Kidney (tissue), 14 donors: ENCODE results near the gene OPTN. TPM values are rescaled to one million over a fixed set of nuclear protein-coding genes. Genes with fewer than 3 reads are reported as not detected.

Source experiments
- DNase-seq, 5 donors: peaks; one replicate each; pipeline ENCODE4 v3.0.0-alpha.2; 2013 to 2020
- FAIRE-seq: peaks from 2 replicates; lab custom pipeline; 2012; peaks lifted over from hg19 to GRCh38; lab: Jason Lieb, UNC
- H3K27ac ChIP-seq, 2 donors: one replicate each; pipeline ENCODE4 v1.7.0; 2013; ENCODE audit warnings: low read depth in 2 of 2, low read length in 2 of 2, inconsistent platforms in 1 of 2
- H3K27me3 ChIP-seq: one replicate; pipeline ENCODE4 v1.7.1; 2013; ENCODE audit warnings: low read length, inconsistent platforms; ENCODE audit not compliant: control insufficient read depth, insufficient read depth
- H3K36me3 ChIP-seq, 3 donors: one replicate each; pipeline versions ENCODE4 v1.7.0 to v1.7.1; 2013; ENCODE audit warnings: low read length in 3 of 3, control low read depth in 1 of 3, inconsistent platforms in 1 of 3; ENCODE audit not compliant: insufficient read depth in 3 of 3, control insufficient read depth in 2 of 3
- H3K4me1 ChIP-seq, 3 donors: one replicate each; pipeline versions ENCODE4 v1.7.0 to v1.7.1; 2013; ENCODE audit warnings: low read length in 3 of 3, inconsistent platforms in 1 of 3, low read depth in 1 of 3; ENCODE audit not compliant: control insufficient read depth in 2 of 3, insufficient read depth in 2 of 3
- H3K4me3 ChIP-seq, 3 donors: one replicate each; pipeline versions ENCODE4 v1.7.0 to v1.8.1; 2013; ENCODE audit warnings: low read length in 3 of 3, control low read depth in 1 of 3, inconsistent platforms in 1 of 3
- H3K9ac ChIP-seq, 3 donors: one replicate each; pipeline versions ENCODE4 v1.7.0 to v1.7.1; 2013; ENCODE audit warnings: low read length in 3 of 3, control low read depth in 1 of 3, inconsistent platforms in 1 of 3
- H3K9me3 ChIP-seq, 3 donors: one replicate each; pipeline versions ENCODE4 v1.7.0 to v1.7.1; 2013; ENCODE audit warnings: low read length in 3 of 3, control low read depth in 1 of 3, inconsistent platforms in 1 of 3; ENCODE audit not compliant: control insufficient read depth in 2 of 3, insufficient read depth in 1 of 3
- intact Hi-C: fragments of 100-400 bp; cut with DNase I; formaldehyde crosslinking; loops from one replicate; pipeline ENCODE4 v1.11.1; 2022
- polyA plus RNA-seq: library from polyadenylated mRNA; stranded (reverse); fragments of 350-450 nt; fragmentation: Illumina TruSeq; extraction: RNeasy Lipid Tissue Mini Kit (QIAGEN cat#74804); gene quantifications from one replicate; pipeline ENCODE4 v1.2.3, GENCODE V29; 2014; ENCODE audit warnings: low read depth, low replicate concordance; ENCODE audit not compliant: insufficient read depth
- total RNA-seq: library from RNA; stranded (reverse); fragmentation: NEBNext Ultra II Directional; extraction: Animal tissue kit (Norgen Biotek cat#: 25700); gene quantifications from one replicate; pipeline ENCODE4 v1.2.1, GENCODE V29; 2021
- TF ChIP-seq, protein P1 (sequence below): IDR thresholded peaks from 3 replicates; pipeline ENCODE4 v1.5.1; 2012; ENCODE audit warnings: mild to moderate bottlenecking, moderate library complexity, borderline replicate concordance; ENCODE audit not compliant: insufficient read depth; ENCODE audit errors: extremely low read depth
- donor health status: control.
- donor health status: control.
- donor health status: control.
- donor health status: control.
- donor health status: control.
- donor health status: DM: yes; HTN: yes; CAD: no.
- donor health status: Normal renal cell carcinoma (clear cell type).

Gene OPTN
- total and polyA plus RNA-seq, 2 donors from 2014 or later: 55.0 to 76.9 TPM

GRCh38 chr10:13062803-13063202 lies 37.2 kb upstream of the OPTN start:
- TF ChIP-seq, protein P1, sequence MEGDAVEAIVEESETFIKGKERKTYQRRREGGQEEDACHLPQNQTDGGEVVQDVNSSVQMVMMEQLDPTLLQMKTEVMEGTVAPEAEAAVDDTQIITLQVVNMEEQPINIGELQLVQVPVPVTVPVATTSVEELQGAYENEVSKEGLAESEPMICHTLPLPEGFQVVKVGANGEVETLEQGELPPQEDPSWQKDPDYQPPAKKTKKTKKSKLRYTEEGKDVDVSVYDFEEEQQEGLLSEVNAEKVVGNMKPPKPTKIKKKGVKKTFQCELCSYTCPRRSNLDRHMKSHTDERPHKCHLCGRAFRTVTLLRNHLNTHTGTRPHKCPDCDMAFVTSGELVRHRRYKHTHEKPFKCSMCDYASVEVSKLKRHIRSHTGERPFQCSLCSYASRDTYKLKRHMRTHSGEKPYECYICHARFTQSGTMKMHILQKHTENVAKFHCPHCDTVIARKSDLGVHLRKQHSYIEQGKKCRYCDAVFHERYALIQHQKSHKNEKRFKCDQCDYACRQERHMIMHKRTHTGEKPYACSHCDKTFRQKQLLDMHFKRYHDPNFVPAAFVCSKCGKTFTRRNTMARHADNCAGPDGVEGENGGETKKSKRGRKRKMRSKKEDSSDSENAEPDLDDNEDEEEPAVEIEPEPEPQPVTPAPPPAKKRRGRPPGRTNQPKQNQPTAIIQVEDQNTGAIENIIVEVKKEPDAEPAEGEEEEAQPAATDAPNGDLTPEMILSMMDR: no peak
- no peak overlapping the region for H3K27ac ChIP-seq
- H3K27me3 ChIP-seq: no peaks in the 10 kb centered on the region
- no peaks in the 10 kb centered on the region for H3K4me1 ChIP-seq
- no peak for FAIRE-seq
- no peak overlapping the region for H3K9ac ChIP-seq
- intact Hi-C loops: no loop called here
- no peaks in the 10 kb centered on the region for H3K36me3 ChIP-seq
- H3K4me3 ChIP-seq: no peak overlapping the region
- no peak for DNase-seq
- H3K9me3 ChIP-seq: no peaks in the 10 kb centered on the region

GRCh38 chr10:13066527-13066926 lies 33.4 kb upstream of the OPTN start:
- H3K27ac ChIP-seq: no peak overlapping the region
- H3K9me3 ChIP-seq: no peaks in the 10 kb centered on the region
- intact Hi-C loops: no loop called here
- no peak for DNase-seq
- TF ChIP-seq, protein P1: no peak
- no peaks in the 10 kb centered on the region for H3K4me1 ChIP-seq
- H3K4me3 ChIP-seq: no peak overlapping the region
- no peak for FAIRE-seq
- H3K9ac ChIP-seq: no peak overlapping the region
- H3K36me3 ChIP-seq: no peaks in the 10 kb centered on the region
- no peaks in the 10 kb centered on the region for H3K27me3 ChIP-seq

DNA sequence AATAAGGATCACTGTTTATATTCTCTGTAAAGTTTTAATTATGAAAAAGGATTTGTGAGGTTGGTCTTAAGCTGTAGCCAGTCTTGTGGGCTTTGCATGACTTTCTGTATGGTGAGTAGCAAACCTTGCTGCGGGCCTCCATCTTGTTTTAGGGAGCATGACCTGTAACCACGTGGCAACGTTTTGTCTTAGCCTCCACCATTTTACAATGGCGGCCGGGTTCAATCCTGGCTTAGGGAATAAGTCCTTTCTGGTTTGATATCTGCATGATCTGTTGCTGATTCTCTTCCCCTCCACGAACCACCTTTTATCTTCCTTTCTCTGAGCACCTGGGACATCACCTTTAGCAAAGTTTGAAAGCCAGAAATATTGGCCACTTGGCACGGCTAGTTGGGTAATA lies 32.5 kb upstream of the OPTN start:
- Histone ChIP-seq H3K4me3 (no peak overlapping the region), H3K27me3 (no peaks in the 10 kb centered on the region), H3K9ac (no peak overlapping the region), H3K4me1 (no peaks in the 10 kb centered on the region), H3K27ac (no peak overlapping the region), H3K36me3 (no peaks in the 10 kb centered on the region), H3K9me3 (no peaks in the 10 kb centered on the region)
- FAIRE-seq (no peak), DNase-seq (no peak)
- TF ChIP-seq, protein P1: no peak
- intact Hi-C loops: no loop called here

GRCh38 chr10:13068071-13068470 lies 31.9 kb upstream of the OPTN start:
- intact Hi-C loops: no loop called here
- no peak overlapping the region for H3K9ac ChIP-seq
- H3K4me1 ChIP-seq: no peaks in the 10 kb centered on the region
- no peaks in the 10 kb centered on the region for H3K27me3 ChIP-seq
- no peaks in the 10 kb centered on the region for H3K9me3 ChIP-seq
- no peak overlapping the region for H3K4me3 ChIP-seq
- TF ChIP-seq, protein P1: no peak
- no peaks in the 10 kb centered on the region for H3K36me3 ChIP-seq
- FAIRE-seq: no peak
- H3K27ac ChIP-seq: no peak overlapping the region
- DNase-seq: no peak
